HEK293 (cell line): ENCODE data around the gene TTLL11.

Experiments
- CTCF ChIP-seq: fragments of 450-650 bp; formaldehyde crosslinking; IDR thresholded peaks from 2 replicates; pipeline ENCODE4 v1.5.1; 2016; ENCODE audit warnings: missing biosample characterization, missing genetic modification characterization
- SP2 ChIP-seq: fragments of 450-650 bp; formaldehyde crosslinking; IDR thresholded peaks from 2 replicates; pipeline ENCODE4 v1.5.1; 2016; ENCODE audit warnings: missing biosample characterization, missing genetic modification characterization
- TCF7L2 ChIP-seq: IDR thresholded peaks from 2 replicates; pipeline ENCODE4 v1.6.1; 2011; ENCODE audit warnings: low read depth, mild to moderate bottlenecking, inconsistent platforms, low read length, moderate library complexity, borderline replicate concordance
- TF ChIP-seq, protein P1 (sequence below): fragments of 450-650 bp; IDR thresholded peaks from 2 replicates; pipeline ENCODE4 v1.5.1; 2018; ENCODE audit warnings: missing biosample characterization, missing genetic modification characterization

GRCh38 chr9:121813519-121814210 lies 279.4 kb downstream of the TTLL11 start:
- TF ChIP-seq CTCF (tag by site-specific recombination) (no peak), SP2 (tag by site-specific recombination) (no peak), TCF7L2 (no peak)
- TF ChIP-seq, protein P1, sequence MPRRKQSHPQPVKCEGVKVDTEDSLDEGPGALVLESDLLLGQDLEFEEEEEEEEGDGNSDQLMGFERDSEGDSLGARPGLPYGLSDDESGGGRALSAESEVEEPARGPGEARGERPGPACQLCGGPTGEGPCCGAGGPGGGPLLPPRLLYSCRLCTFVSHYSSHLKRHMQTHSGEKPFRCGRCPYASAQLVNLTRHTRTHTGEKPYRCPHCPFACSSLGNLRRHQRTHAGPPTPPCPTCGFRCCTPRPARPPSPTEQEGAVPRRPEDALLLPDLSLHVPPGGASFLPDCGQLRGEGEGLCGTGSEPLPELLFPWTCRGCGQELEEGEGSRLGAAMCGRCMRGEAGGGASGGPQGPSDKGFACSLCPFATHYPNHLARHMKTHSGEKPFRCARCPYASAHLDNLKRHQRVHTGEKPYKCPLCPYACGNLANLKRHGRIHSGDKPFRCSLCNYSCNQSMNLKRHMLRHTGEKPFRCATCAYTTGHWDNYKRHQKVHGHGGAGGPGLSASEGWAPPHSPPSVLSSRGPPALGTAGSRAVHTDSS (tag by site-specific recombination), result no peak
